B cell (primary cell): ENCODE measurements around the gene SLC25A13. TPM values are rescaled to one million over a fixed set of nuclear protein-coding genes. Genes with fewer than 3 reads are reported as not detected.

Experiments used
- ATAC-seq: fragments of 200-7000 bp; cut with Tn5 transposase; one replicate; pipeline ENCODE4 v1.10.0; 2021; ENCODE audit warnings: low read depth, mild to moderate bottlenecking, moderate number of reproducible peaks, moderate library complexity
- CTCF ChIA-PET: fragments of 350-600 bp; sonication (Branson Sonifier 250); formaldehyde crosslinking; loops from one replicate; lab custom pipeline; 2021; ENCODE audit warnings: antibody characterized with exemption, inconsistent platforms; lab: Charles Lee
- POLR2A ChIA-PET: fragments of 350-600 bp; sonication (Branson Sonifier 250); formaldehyde crosslinking; loops from one replicate; lab custom pipeline; 2021; ENCODE audit warnings: antibody characterized with exemption; lab: Charles Lee
- DNase-seq: peaks from one replicate; pipeline ENCODE4 v3.0.0; 2013
- H2AFZ ChIP-seq: 2 replicates; pipeline ENCODE4 v1.6.1; 2012; ENCODE audit warnings: mild to moderate bottlenecking, low read depth, low read length; ENCODE audit not compliant: insufficient read depth, poor library complexity, severe bottlenecking
- H3K27ac ChIP-seq, 2 donors: 1 replicate in 1 of 2; 2 replicates in 1 of 2; pipeline ENCODE4 v1.5.1; 2012 to 2013; ENCODE audit warnings: low read length in 2 of 2, mild to moderate bottlenecking in 2 of 2, moderate library complexity in 1 of 2
- H3K27me3 ChIP-seq, 4 experiments: fragments of 200-600 bp in 1 of 4; sonication (generic) in 1 of 4; replicated peaks in 1 of 4; 1 replicate in 2 of 4; 2 replicates in 2 of 4; pipeline versions ENCODE4 v1.6.1 to v1.7.0; 2013 to 2016; ENCODE audit warnings: low read length in 3 of 4, mild to moderate bottlenecking in 2 of 4, mixed read lengths in 1 of 4, moderate library complexity in 1 of 4; ENCODE audit not compliant: insufficient read depth in 4 of 4, control insufficient read depth in 3 of 4; ENCODE audit errors: control extremely low read depth in 1 of 4
- H3K36me3 ChIP-seq, 2 experiments: replicated peaks in 1 of 2; 1 replicate in 1 of 2; 2 replicates in 1 of 2; pipeline versions ENCODE4 v1.6.1 to v1.7.1; 2013; ENCODE audit warnings: low read length in 1 of 2; ENCODE audit not compliant: insufficient read depth in 2 of 2, control insufficient read depth in 1 of 2; ENCODE audit errors: control extremely low read depth in 1 of 2, extremely low read depth in 1 of 2
- H3K4me1 ChIP-seq, 2 donors: fragments of 200-600 bp in 1 of 2; sonication (generic) in 1 of 2; 1 replicate in 1 of 2; 2 replicates in 1 of 2; pipeline versions ENCODE4 v1.5.1 to v1.6.1; 2013 to 2017; ENCODE audit warnings: low read length in 2 of 2; ENCODE audit not compliant: control insufficient read depth in 2 of 2, insufficient read depth in 2 of 2
- H3K4me2 ChIP-seq: replicated peaks from 2 replicates; pipeline ENCODE3; 2012; ENCODE audit warnings: mild to moderate bottlenecking, low read depth, low read length; ENCODE audit not compliant: poor library complexity, severe bottlenecking
- H3K4me3 ChIP-seq, 5 experiments: fragments of 200-600 bp in 1 of 5; sonication (generic) in 1 of 5; 1 replicate in 3 of 5; 2 replicates in 2 of 5; pipeline versions ENCODE4 v1.5.1 to v1.7.0; 2011 to 2016; ENCODE audit warnings: low read length in 4 of 5, mild to moderate bottlenecking in 4 of 5, low read depth in 2 of 5, control low read depth in 1 of 5, moderate library complexity in 1 of 5; ENCODE audit not compliant: insufficient read depth in 1 of 5; ENCODE audit errors: control extremely low read depth in 1 of 5, extremely low read depth in 1 of 5
- H3K79me2 ChIP-seq: fragments of 200-600 bp; sonication (generic); one replicate; pipeline ENCODE4 v1.6.0; 2016; ENCODE audit warnings: low read length; ENCODE audit not compliant: control insufficient read depth, insufficient read depth
- H3K9ac ChIP-seq: fragments of 200-600 bp; sonication (generic); 2 replicates; pipeline ENCODE4 v1.6.1; 2017; ENCODE audit warnings: mild to moderate bottlenecking, low read length, moderate library complexity
- H3K9me3 ChIP-seq, 3 donors: one replicate each; pipeline versions ENCODE4 v1.6.1 to v1.7.1; 2013; ENCODE audit warnings: low read length in 2 of 3; ENCODE audit not compliant: control insufficient read depth in 2 of 3, insufficient read depth in 1 of 3; ENCODE audit errors: control extremely low read depth in 1 of 3
- H4K20me1 ChIP-seq: 2 replicates; pipeline ENCODE4 v1.6.0; 2012; ENCODE audit warnings: mild to moderate bottlenecking, low read length; ENCODE audit not compliant: insufficient read depth, control insufficient read depth, poor library complexity, severe bottlenecking
- H3K27ac Mint-ChIP-seq: one replicate; pipeline ENCODE4 v1.8.0; 2021; ENCODE audit warnings: mixed read lengths
- H3K27me3 Mint-ChIP-seq: one replicate; pipeline ENCODE4 v1.8.0; 2021; ENCODE audit warnings: mixed read lengths
- H3K4me1 Mint-ChIP-seq: one replicate; pipeline ENCODE4 v1.8.0; 2021; ENCODE audit warnings: mixed read lengths
- H3K4me3 Mint-ChIP-seq: one replicate; pipeline ENCODE4 v1.8.0; 2021; ENCODE audit warnings: mixed read lengths
- H3K9me3 Mint-ChIP-seq: one replicate; pipeline ENCODE4 v1.8.0; 2022; ENCODE audit warnings: mixed read lengths; ENCODE audit not compliant: insufficient read depth
- CTCF ChIP-seq: fragments of 200-600 bp; IDR thresholded peaks from one replicate; pipeline ENCODE4 v1.8.0; 2022; ENCODE audit warnings: antibody characterized with exemption, mild to moderate bottlenecking
- EZH2 ChIP-seq: IDR thresholded peaks from 2 replicates; pipeline ENCODE4 v1.6.1; 2012; ENCODE audit warnings: borderline replicate concordance, low read depth, mild to moderate bottlenecking, moderate library complexity, low read length; ENCODE audit not compliant: insufficient read depth, poor library complexity, severe bottlenecking
- WGBS: methylation state at CpG from one replicate; pipeline ENCODE4 v1.1.5; 2013; ENCODE audit warnings: missing lambda C conversion rate; ENCODE audit not compliant: insufficient coverage; 5-methylcytosine and 5-hydroxymethylcytosine counted together
- intact Hi-C: fragments of 100-400 bp; cut with micrococcal nuclease; formaldehyde crosslinking; loops from one replicate; pipeline ENCODE4 v1.10.0; 2022
- polyA plus RNA-seq: library from polyadenylated mRNA; depleted of rRNA; stranded (reverse); fragments of >200 nt; gene quantifications from 2 replicates; pipeline ENCODE4 v1.2.3, GENCODE V29; 2012
- total RNA-seq, 2 donors: library from RNA; stranded (reverse); fragments of 120-200 nt in 1 of 2; gene quantifications; 1 replicate in 1 of 2; 2 replicates in 1 of 2; pipeline versions ENCODE4 v1.2.3 to v1.2.4, GENCODE V29; 2013 to 2022

SLC25A13 gene
- total and polyA plus RNA-seq, 2 donors (not counting 1 experiment from before 2014, with no cell fraction given) = 12.5 to 30.9 TPM

GRCh38 chr7:96136600-96137239 lies 185.2 kb downstream of the SLC25A13 start:
- 98% methylated on average over 4 of the region's 5 CpGs for WGBS
- H3K9me3 Mint-ChIP-seq = no peaks in the 10 kb centered on the region
- Histone ChIP-seq H3K27me3 (no peaks in the 10 kb centered on the region), H3K9me3 (no peaks in the 10 kb centered on the region), H2AFZ (no peak overlapping the region), H3K4me2 (no peak overlapping the region), H3K4me1 (no peaks in the 10 kb centered on the region), H3K4me3 (no peak overlapping the region), H3K9ac (no peak overlapping the region), H4K20me1 (no peaks in the 10 kb centered on the region), H3K27ac (no peak overlapping the region), H3K36me3 (peaks cover 0 to 12% of the 10 kb centered on the region in 2 experiments), H3K79me2 (no peaks in the 10 kb centered on the region)
- H3K4me1 Mint-ChIP-seq = no peaks in the 10 kb centered on the region
- intact Hi-C loops = no loop called here
- no peak overlapping the region for H3K4me3 Mint-ChIP-seq
- DNase-seq (no peak), ATAC-seq (no peak)
- no peaks in the 10 kb centered on the region for H3K27me3 Mint-ChIP-seq
- TF ChIP-seq CTCF (no peak), EZH2 (no peak)
- no peak overlapping the region for H3K27ac Mint-ChIP-seq
- POLR2A ChIA-PET = no interaction called here
- CTCF ChIA-PET = interaction anchor here (1.0 kb wide), 1 partner anchor 10 kb away, joined by 3 read pairs; no protein-coding TSS in a partner anchor

- ChIA-PET CTCF (no interaction called here), POLR2A (no interaction called here)
- intact Hi-C loops = no loop called here
- Histone ChIP-seq H2AFZ (no peak overlapping the region), H3K27me3 (no peaks in the 10 kb centered on the region), H4K20me1 (no peaks in the 10 kb centered on the region), H3K79me2 (no peaks in the 10 kb centered on the region), H3K27ac (no peak overlapping the region), H3K9ac (no peak overlapping the region), H3K4me1 (no peaks in the 10 kb centered on the region), H3K4me3 (no peak overlapping the region), H3K4me2 (no peak overlapping the region), H3K9me3 (no peaks in the 10 kb centered on the region), H3K36me3 (peaks cover 0 to 22% of the 10 kb centered on the region in 2 experiments)
- ATAC-seq (no peak), DNase-seq (no peak)
- TF ChIP-seq CTCF (no peak), EZH2 (no peak)
- no peaks in the 10 kb centered on the region for H3K9me3 Mint-ChIP-seq
- 100% methylated on average over 2 of the region's 2 CpGs for WGBS
- H3K4me3 Mint-ChIP-seq = no peak overlapping the region
- no peaks in the 10 kb centered on the region for H3K27me3 Mint-ChIP-seq
- no peaks in the 10 kb centered on the region for H3K4me1 Mint-ChIP-seq
- no peak overlapping the region for H3K27ac Mint-ChIP-seq
Measured at GRCh38 chr7:96135241-96135640, 186.7 kb downstream of the SLC25A13 start.
